H1 (cell line): ENCODE results near the gene TRPC1. TPM values are rescaled to one million over a fixed set of nuclear protein-coding genes. Genes with fewer than 3 reads are reported as not detected.

ENCODE experiments used
- CTCF ChIA-PET: fragments of 300-600 bp; sonication (Branson Sonifier 250); formaldehyde crosslinking; loops from one replicate; lab custom pipeline; 2021; ENCODE audit not compliant: partially characterized antibody; lab: Charles Lee
- POLR2A ChIA-PET: fragments of 300-600 bp; sonication (Branson Sonifier 250); formaldehyde crosslinking; loops from one replicate; lab custom pipeline; 2021; ENCODE audit warnings: inconsistent platforms; ENCODE audit not compliant: partially characterized antibody; lab: Charles Lee
- DNase-seq, 2 experiments: peaks; one replicate each; pipeline versions ENCODE4 v3.0.0 to v3.0.0-alpha.2; 2010 to 2022; ENCODE audit warnings: low spot score in 2 of 2, low read depth in 1 of 2, mixed read lengths in 1 of 2
- FAIRE-seq: peaks from 2 replicates; lab custom pipeline; 2011; peaks lifted over from hg19 to GRCh38; lab: Jason Lieb, UNC
- H2AFZ ChIP-seq: 2 replicates; pipeline ENCODE4 v1.8.1; 2012; ENCODE audit warnings: low read length, inconsistent platforms
- H2AK5ac ChIP-seq: 2 replicates; pipeline ENCODE4 v1.6.1; 2013; ENCODE audit warnings: low read depth, low read length
- H2BK120ac ChIP-seq: replicated peaks from 2 replicates; pipeline ENCODE3; 2013; ENCODE audit warnings: low read depth, low read length, inconsistent platforms
- H2BK12ac ChIP-seq: 2 replicates; pipeline ENCODE4 v1.6.1; 2013; ENCODE audit warnings: low read depth, low read length
- H2BK15ac ChIP-seq: 2 replicates; pipeline ENCODE4 v1.6.1; 2013; ENCODE audit warnings: low read length
- H2BK20ac ChIP-seq: 2 replicates; pipeline ENCODE4 v1.6.1; 2013; ENCODE audit warnings: low read length
- H2BK5ac ChIP-seq: 2 replicates; pipeline ENCODE4 v1.6.1; 2013; ENCODE audit warnings: low read depth, low read length
- H3K14ac ChIP-seq: 2 replicates; pipeline ENCODE4 v1.6.1; 2013; ENCODE audit warnings: inconsistent platforms; ENCODE audit not compliant: insufficient read length
- H3K18ac ChIP-seq: 2 replicates; pipeline ENCODE4 v1.6.1; 2013; ENCODE audit warnings: low read length; ENCODE audit errors: extremely low read depth
- H3K23ac ChIP-seq: 2 replicates; pipeline ENCODE4 v1.6.1; 2013; ENCODE audit warnings: inconsistent platforms; ENCODE audit not compliant: insufficient read length
- H3K23me2 ChIP-seq: 2 replicates; pipeline ENCODE4 v1.6.1; 2013; ENCODE audit warnings: low read depth, low read length
- H3K27ac ChIP-seq: 2 replicates; pipeline ENCODE4 v1.6.1; 2011; ENCODE audit warnings: low read depth, low read length, inconsistent platforms
- H3K27me3 ChIP-seq, 4 experiments: replicated peaks in 1 of 4; 1 replicate in 1 of 4; 2 replicates in 3 of 4; pipeline versions ENCODE4 v1.6.1 to v1.8.1; 2011 to 2013; ENCODE audit warnings: low read length in 3 of 4, mild to moderate bottlenecking in 3 of 4, inconsistent platforms in 2 of 4, mixed read lengths in 2 of 4, moderate library complexity in 1 of 4; ENCODE audit not compliant: control insufficient read depth in 3 of 4, insufficient read depth in 3 of 4; ENCODE audit errors: extremely low read depth in 1 of 4
- H3K36me3 ChIP-seq, 4 experiments: 2 replicates each; pipeline versions ENCODE4 v1.6.1 to v1.8.1; 2011 to 2013; ENCODE audit warnings: mild to moderate bottlenecking in 4 of 4, low read length in 3 of 4, moderate library complexity in 2 of 4, control low read depth in 1 of 4, inconsistent platforms in 1 of 4; ENCODE audit not compliant: insufficient read depth in 4 of 4, control insufficient read depth in 2 of 4
- H3K4ac ChIP-seq: replicated peaks from 2 replicates; pipeline ENCODE3; 2013; ENCODE audit warnings: low read length, low read depth, mixed read lengths, inconsistent platforms; ENCODE audit not compliant: insufficient read length
- H3K4me1 ChIP-seq, 4 experiments: replicated peaks in 1 of 4; 1 replicate in 1 of 4; 2 replicates in 3 of 4; pipeline versions ENCODE4 v1.6.1 to v1.8.1; 2011 to 2013; ENCODE audit warnings: low read length in 3 of 4, inconsistent platforms in 2 of 4, mixed read lengths in 1 of 4; ENCODE audit not compliant: insufficient read depth in 4 of 4, control insufficient read depth in 3 of 4
- H3K4me2 ChIP-seq, 2 experiments: 2 replicates each; pipeline versions ENCODE4 v1.6.1 to v1.8.1; 2011 to 2013; ENCODE audit warnings: low read depth in 2 of 2, low read length in 2 of 2, control low read depth in 1 of 2, inconsistent platforms in 1 of 2, mild to moderate bottlenecking in 1 of 2; ENCODE audit not compliant: insufficient read depth in 1 of 2
- H3K4me3 ChIP-seq, 4 experiments: fragments of 200-600, 300-600 bp in 1 of 4; sonication (generic), shearing (Covaris generic), sonication (Bioruptor Twin) in 1 of 4; 2 replicates each; pipeline versions ENCODE4 v1.5.1 to v1.8.1; 2011 to 2016; ENCODE audit warnings: low read length in 4 of 4, low read depth in 3 of 4, control low read depth in 2 of 4, inconsistent platforms in 2 of 4, mild to moderate bottlenecking in 2 of 4, mixed read lengths in 1 of 4, moderate library complexity in 1 of 4; ENCODE audit not compliant: insufficient read depth in 2 of 4; ENCODE audit errors: extremely low read depth in 1 of 4
- H3K56ac ChIP-seq: replicated peaks from 2 replicates; pipeline ENCODE3; 2013; ENCODE audit warnings: low read depth, mild to moderate bottlenecking, mixed read lengths, low read length, inconsistent platforms; ENCODE audit not compliant: insufficient read length
- H3K79me1 ChIP-seq: 2 replicates; pipeline ENCODE4 v1.6.1; 2013; ENCODE audit warnings: low read depth, low read length, control low read depth
- H3K79me2 ChIP-seq, 2 experiments: 2 replicates each; pipeline versions ENCODE4 v1.6.1 to v1.8.1; 2012 to 2013; ENCODE audit warnings: low read length in 2 of 2, mild to moderate bottlenecking in 2 of 2, inconsistent platforms in 1 of 2; ENCODE audit not compliant: insufficient read depth in 2 of 2, control insufficient read depth in 1 of 2
- H3K9ac ChIP-seq, 4 experiments: replicated peaks in 1 of 4; 1 replicate in 1 of 4; 2 replicates in 3 of 4; pipeline versions ENCODE4 v1.6.1 to v1.8.1; 2011 to 2013; ENCODE audit warnings: low read depth in 3 of 4, low read length in 3 of 4, control low read depth in 2 of 4, mild to moderate bottlenecking in 2 of 4, moderate library complexity in 2 of 4, inconsistent platforms in 1 of 4; ENCODE audit errors: extremely low read depth in 1 of 4
- H3K9me3 ChIP-seq, 2 experiments: 2 replicates each; pipeline versions ENCODE4 v1.6.1 to v1.8.1; 2012 to 2013; ENCODE audit warnings: mild to moderate bottlenecking in 2 of 2, moderate library complexity in 2 of 2, control low read depth in 1 of 2, inconsistent platforms in 1 of 2, low read depth in 1 of 2, low read length in 1 of 2, mixed read lengths in 1 of 2; ENCODE audit not compliant: insufficient read depth in 2 of 2
- H4K20me1 ChIP-seq, 2 experiments: replicated peaks in 1 of 2; 2 replicates each; pipeline versions ENCODE3 to v1.8.1; 2011 to 2013; ENCODE audit warnings: inconsistent platforms in 2 of 2, low read length in 2 of 2, mild to moderate bottlenecking in 1 of 2; ENCODE audit not compliant: insufficient read depth in 2 of 2, control insufficient read depth in 1 of 2
- H4K5ac ChIP-seq: 2 replicates; pipeline ENCODE4 v1.6.1; 2013; ENCODE audit warnings: low read length, low read depth, mixed read lengths, inconsistent platforms; ENCODE audit not compliant: insufficient read length
- H4K8ac ChIP-seq: 2 replicates; pipeline ENCODE4 v1.8.0; 2013; ENCODE audit warnings: mild to moderate bottlenecking, moderate library complexity, low read length, inconsistent platforms; ENCODE audit not compliant: insufficient read depth; ENCODE audit errors: extremely low read depth
- H4K91ac ChIP-seq: replicated peaks from 2 replicates; pipeline ENCODE3; 2013; ENCODE audit warnings: low read length, mixed read lengths, inconsistent platforms; ENCODE audit not compliant: insufficient read length
- HDAC2 ChIP-seq, 2 experiments: fragments of 300-600 bp in 1 of 2; sonication (generic) in 1 of 2; IDR thresholded peaks; 2 replicates each; pipeline ENCODE4 v1.6.1; 2011 to 2012; ENCODE audit warnings: low read depth in 2 of 2, low read length in 2 of 2, mild to moderate bottlenecking in 2 of 2, moderate library complexity in 2 of 2, borderline replicate concordance in 1 of 2, inconsistent platforms in 1 of 2
- RAD21 ChIP-seq, 2 experiments: IDR thresholded peaks in 1 of 2; conservative IDR thresholded peaks in 1 of 2; 2 replicates each; pipeline ENCODE4 v1.6.1; 2011; ENCODE audit warnings: low read depth in 2 of 2, low read length in 2 of 2, improper control_type of control experiment in 1 of 2, inconsistent platforms in 1 of 2, mild to moderate bottlenecking in 1 of 2, moderate library complexity in 1 of 2
- WGBS, 2 experiments: shearing (Covaris generic) in 1 of 2; methylation state at CpG; one replicate each; pipeline versions ENCODE4 v1.1.6 to v1.1.7; 2013 to 2015; ENCODE audit warnings: low lambda C conversion rate in 2 of 2, mixed read lengths in 2 of 2, inconsistent platforms in 1 of 2, low coverage in 1 of 2, missing lambda C conversion rate in 1 of 2; ENCODE audit not compliant: insufficient replicate concordance in 2 of 2, insufficient coverage in 1 of 2, insufficient read length in 1 of 2; ENCODE audit errors: extremely low coverage in 1 of 2, missing lambda C conversion rate in 1 of 2; 5-methylcytosine and 5-hydroxymethylcytosine counted together
- polyA plus RNA-seq, 7 experiments: library from polyadenylated mRNA; depleted of rRNA in 3 of 7; stranded (reverse) in 5 of 7; unstranded in 2 of 7; fragments of >200 nt in 5 of 7; fragments of 200-250 nt in 2 of 7; gene quantifications; 1 replicate in 5 of 7; 2 replicates in 1 of 7; 4 replicates in 1 of 7; pipeline versions ENCODE4 v1.2.1 to v1.2.3, GENCODE V29; 2011 to 2013; ENCODE audit warnings: missing spikeins in 2 of 7, mixed read lengths in 2 of 7
- total RNA-seq: library from RNA; stranded (reverse); fragmentation: NEBNext Ultra II Directional; extraction: Animal tissue kit (Norgen Biotek cat#: 25700); gene quantifications from 2 replicates; pipeline ENCODE4 v1.2.1, GENCODE V29; 2021
- TF ChIP-seq, protein P1 (sequence below), 3 experiments: IDR thresholded peaks; 1 replicate in 2 of 3; 2 replicates in 1 of 3; pipeline versions ENCODE4 v1.5.1 to v1.6.1; 2011; ENCODE audit warnings: low read length in 3 of 3, mild to moderate bottlenecking in 3 of 3, inconsistent platforms in 2 of 3, low read depth in 1 of 3, moderate library complexity in 1 of 3; ENCODE audit not compliant: insufficient read depth in 1 of 3; ENCODE audit errors: control extremely low read depth in 1 of 3

TRPC1 gene
- total and polyA plus RNA-seq, 2 of the 8 experiments (the other 6 are each of a cell fraction or from before 2014, with no cell fraction given) = 22.6 to 23.1 TPM

DNA sequence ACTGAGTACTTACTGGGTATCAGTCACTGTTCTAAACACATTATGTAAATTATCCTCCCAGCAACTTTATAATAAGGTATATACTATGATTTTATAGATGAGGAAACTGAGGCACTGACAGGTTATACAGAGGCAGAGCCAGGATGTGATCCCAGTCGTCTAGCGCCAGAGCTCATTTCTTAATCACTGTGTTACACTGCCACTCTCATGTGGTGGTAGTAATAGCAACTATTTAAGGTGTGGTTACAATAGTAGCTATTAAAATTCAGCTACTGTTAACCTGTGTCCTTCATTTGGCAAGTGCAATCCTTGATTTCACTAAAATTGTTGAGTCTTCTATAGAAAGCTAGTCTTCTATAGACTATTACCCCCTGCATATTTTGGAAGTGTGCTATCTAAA, 43.1 kb upstream of the TRPC1 start:
- H2BK120ac ChIP-seq = no peak overlapping the region
- peaks cover 0 to 3% (median 1%) of the 10 kb centered on the region in 4 experiments; a peak in 2 of 8 replicates for H3K36me3 ChIP-seq
- no peak overlapping the region for H4K91ac ChIP-seq
- H2BK12ac ChIP-seq = no peak overlapping the region
- H3K18ac ChIP-seq = no peak overlapping the region
- no peak overlapping the region for H3K9ac ChIP-seq
- H3K4ac ChIP-seq = no peak overlapping the region
- no peak overlapping the region for H3K14ac ChIP-seq
- no peaks in the 10 kb centered on the region; the same call in 1 of the 2 replicates for H3K79me1 ChIP-seq
- TF ChIP-seq HDAC2 (IDR thresholded peaks at IDR 0.05; ENCODE audit: borderline replicate concordance in 1 of 2, low read depth in 2 of 2, low read length in 2 of 2) (no peak), RAD21 (IDR thresholded peaks at IDR 0.05 in 1 of 2, conservative IDR thresholded peaks at IDR 0.05 in 1 of 2; ENCODE audit: low read depth in 2 of 2, low read length in 2 of 2) (peak; percentile 55 to 67)
- TF ChIP-seq, protein P1, sequence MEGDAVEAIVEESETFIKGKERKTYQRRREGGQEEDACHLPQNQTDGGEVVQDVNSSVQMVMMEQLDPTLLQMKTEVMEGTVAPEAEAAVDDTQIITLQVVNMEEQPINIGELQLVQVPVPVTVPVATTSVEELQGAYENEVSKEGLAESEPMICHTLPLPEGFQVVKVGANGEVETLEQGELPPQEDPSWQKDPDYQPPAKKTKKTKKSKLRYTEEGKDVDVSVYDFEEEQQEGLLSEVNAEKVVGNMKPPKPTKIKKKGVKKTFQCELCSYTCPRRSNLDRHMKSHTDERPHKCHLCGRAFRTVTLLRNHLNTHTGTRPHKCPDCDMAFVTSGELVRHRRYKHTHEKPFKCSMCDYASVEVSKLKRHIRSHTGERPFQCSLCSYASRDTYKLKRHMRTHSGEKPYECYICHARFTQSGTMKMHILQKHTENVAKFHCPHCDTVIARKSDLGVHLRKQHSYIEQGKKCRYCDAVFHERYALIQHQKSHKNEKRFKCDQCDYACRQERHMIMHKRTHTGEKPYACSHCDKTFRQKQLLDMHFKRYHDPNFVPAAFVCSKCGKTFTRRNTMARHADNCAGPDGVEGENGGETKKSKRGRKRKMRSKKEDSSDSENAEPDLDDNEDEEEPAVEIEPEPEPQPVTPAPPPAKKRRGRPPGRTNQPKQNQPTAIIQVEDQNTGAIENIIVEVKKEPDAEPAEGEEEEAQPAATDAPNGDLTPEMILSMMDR (IDR thresholded peaks at IDR 0.05; ENCODE audit: control extremely low read depth in 1 of 3, insufficient read depth in 1 of 3, low read depth in 1 of 3, low read length in 3 of 3) = peak in 2 of 3 experiments; percentile 20 to 37; a peak in 2 of 4 replicates
- H4K5ac ChIP-seq = no peak overlapping the region
- H3K27me3 ChIP-seq = no peaks in the 10 kb centered on the region
- no peak overlapping the region for H3K27ac ChIP-seq
- H3K56ac ChIP-seq = no peak overlapping the region
- H3K79me2 ChIP-seq = no peaks in the 10 kb centered on the region
- H2BK20ac ChIP-seq = no peak overlapping the region
- H2BK15ac ChIP-seq = no peak overlapping the region
- no peaks in the 10 kb centered on the region for H3K4me1 ChIP-seq
- no peak overlapping the region for H3K4me3 ChIP-seq
- no peak overlapping the region for H3K23ac ChIP-seq
- CTCF ChIA-PET = interaction anchor here (0.6 to 2.0 kb wide), 6 partner anchors 10 to 380 kb away, joined by 3 to 7 read pairs (median 3); no protein-coding TSS in a partner anchor
- H2AFZ ChIP-seq = no peak overlapping the region
- H2AK5ac ChIP-seq = no peak overlapping the region
- POLR2A ChIA-PET = no interaction called here
- no peaks in the 10 kb centered on the region for H3K23me2 ChIP-seq
- H2BK5ac ChIP-seq = no peak overlapping the region
- DNase-seq (no peak), FAIRE-seq (no peak)
- no peak overlapping the region for H3K4me2 ChIP-seq
- H3K9me3 ChIP-seq = no peaks in the 10 kb centered on the region
- peaks cover 0 to 2% of the 10 kb centered on the region in 2 experiments for H4K20me1 ChIP-seq
- 87% methylated on average over 2 of the region's 2 CpGs; no CpG with 5 or more reads in 1 of the 2 experiments for WGBS, 2 experiments
- H4K8ac ChIP-seq = no peak overlapping the region
